HG03108 (cell line): ENCODE data around the gene TMEM266.

Source experiments
- ATAC-seq: cut with Tn5 transposase; IDR thresholded peaks from one replicate; pipeline ENCODE4 v1.9.1; 2021; ENCODE audit warnings: moderate library complexity; ENCODE audit not compliant: unreplicated experiment

TMEM266 gene

GRCh38 chr15:76160426-76161152, 100.8 kb downstream of the TMEM266 start:
- ATAC-seq: no peak

- ATAC-seq: no peak
These were observed 101.6 kb downstream of the TMEM266 start for GRCh38 chr15:76161153-76162035.

DNA sequence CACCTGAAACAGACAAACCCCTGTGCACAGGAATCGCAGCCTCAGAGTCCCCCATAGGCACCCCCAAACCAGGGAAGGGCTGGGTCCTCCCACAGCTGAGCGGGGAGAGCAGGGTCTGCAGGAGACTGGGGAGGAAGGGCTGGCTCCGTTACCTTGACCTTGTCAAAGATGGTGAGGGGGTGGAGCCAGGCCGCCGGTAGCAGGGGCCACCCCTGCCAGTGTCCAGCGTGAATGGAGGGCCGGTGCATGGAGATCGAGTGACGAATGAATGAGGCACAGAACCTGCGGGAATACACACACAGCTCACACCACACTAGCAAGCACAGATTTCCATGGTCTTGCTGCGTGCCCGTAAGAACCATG, 102.2 kb downstream of the TMEM266 start:
- ATAC-seq: no peak

DNA sequence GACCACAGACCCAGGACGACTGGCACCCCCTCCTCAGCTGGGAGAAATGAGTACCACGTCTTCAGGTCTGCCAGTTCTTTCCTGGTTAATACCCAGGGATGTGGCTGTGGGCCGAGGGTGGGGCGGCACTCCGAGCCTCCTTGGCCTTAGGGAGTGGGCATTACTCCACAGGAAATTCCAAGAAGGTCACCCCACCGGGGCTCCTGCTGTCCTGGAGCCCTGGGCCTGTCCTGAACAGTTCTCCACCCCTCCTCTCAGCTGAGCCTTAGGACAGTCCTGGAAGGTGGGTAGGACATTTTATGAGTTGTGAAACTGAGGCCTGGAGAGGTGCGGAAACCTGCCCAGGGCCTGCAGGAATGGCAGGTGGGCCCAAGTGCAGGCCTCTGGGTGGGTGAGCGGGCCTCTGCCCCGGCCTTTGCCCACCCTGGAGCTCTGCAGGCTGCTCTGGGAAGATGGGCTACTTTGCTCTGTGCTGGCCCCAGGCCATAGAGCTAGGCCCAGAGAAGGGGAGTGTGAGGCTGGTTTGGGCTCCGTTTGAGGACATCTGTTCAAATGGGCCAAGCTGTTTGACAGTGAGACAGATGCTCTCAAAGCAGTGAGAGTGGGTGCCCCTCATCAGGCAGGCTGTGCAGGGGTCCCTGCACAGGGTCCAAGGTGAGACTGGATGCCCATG, 103.1 kb downstream of the TMEM266 start:
- ATAC-seq: no peak

DNA sequence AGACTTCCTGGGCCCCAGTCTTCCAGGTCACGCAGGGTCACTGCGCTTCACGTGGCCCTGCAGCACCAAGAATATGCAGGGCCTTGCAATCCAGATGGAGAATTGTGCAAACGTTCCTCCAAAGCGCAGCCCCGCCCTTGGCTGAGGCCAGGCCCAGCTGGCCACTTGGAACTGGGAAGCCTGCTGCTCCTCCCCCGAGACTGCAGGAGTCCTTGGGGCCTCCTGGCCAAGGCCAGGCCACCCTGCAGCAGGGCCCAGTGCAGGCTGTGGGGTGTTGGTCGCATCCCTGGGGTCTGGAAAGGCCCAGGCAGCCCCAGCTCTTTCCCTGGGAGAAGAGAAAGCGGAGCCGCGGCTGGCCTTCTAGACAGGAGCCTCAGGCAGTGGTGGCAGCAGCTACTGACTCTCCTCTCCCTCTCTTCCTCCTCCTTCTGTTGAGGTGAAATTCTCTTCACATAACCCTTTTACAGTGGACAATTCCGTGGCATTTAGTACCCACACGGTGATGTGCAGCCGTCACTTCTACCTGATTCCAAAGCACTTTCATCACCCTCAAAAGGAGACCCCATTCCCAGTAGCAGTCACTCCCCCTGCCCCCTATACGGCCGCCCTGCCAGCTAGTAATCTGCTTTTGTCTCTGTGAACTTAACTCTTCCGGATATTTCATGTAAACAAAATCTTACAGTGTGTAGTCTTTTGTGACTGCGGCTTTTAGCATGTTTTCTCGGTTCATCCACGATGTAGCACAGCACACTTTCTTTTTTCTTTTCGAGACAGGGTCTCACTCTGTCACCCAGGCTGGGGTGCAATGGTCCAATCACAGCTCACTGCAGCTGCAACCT, 103.9 kb downstream of the TMEM266 start:
- no peak for ATAC-seq

GRCh38 chr15:76164602-76165001, 104.8 kb downstream of the TMEM266 start:
- ATAC-seq: no peak

GRCh38 chr15:76165951-76166350, 106.2 kb downstream of the TMEM266 start:
- ATAC-seq: no peak

DNA sequence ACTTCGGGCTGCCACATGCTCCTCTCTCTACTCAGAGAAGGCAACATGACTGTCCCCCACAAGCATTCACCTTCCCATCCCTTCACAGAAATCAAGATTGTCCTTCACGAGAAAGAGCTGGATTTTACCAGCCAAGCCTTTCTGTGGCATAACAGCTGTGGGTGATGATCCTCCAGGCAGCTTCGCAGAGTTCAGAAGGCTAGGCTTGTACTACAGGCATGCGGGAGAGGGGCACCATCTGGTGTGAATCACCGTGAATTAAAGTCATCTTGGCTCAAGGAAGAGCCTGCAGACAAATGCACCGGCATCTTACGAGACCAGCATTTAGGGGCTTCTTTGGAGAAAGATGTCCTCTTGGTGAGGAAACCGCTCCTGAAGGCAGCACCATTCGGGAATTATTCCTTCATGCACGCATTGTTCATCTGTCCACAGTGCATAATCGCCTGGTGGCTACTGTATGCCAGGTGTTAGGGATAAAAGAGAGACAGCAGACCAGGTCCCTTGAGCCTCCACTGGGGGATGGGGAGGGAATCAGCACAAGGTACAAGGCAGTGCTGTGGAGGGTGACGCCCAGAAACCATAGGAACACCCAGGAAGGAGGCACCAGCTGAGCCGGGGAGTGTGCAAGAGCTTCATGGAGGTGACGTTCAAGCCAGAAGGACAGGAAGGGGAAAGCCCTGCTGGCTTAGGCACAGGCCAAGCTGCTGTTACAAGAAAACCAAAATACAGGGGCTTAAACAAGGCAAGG, 108.6 kb downstream of the TMEM266 start:
- ATAC-seq: no peak

DNA sequence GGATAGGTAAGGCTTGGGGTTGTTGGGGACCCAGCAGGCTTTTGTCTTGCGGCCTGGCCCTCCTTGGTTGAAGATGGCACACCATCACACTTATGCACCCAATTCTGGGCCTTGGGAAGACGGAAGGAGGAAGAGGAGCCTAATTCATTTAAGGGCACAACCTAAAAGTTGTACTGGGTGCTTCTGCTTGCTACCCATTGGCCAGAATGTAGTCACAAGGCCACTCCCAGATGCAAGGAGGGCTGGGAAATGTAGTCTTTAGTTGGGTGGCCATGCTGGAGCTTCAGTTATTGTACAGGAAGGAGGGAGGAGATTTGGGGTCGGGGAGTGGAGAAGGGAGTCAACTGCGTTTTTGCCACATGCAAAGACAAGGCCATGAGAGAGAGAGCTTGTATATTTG, 109.2 kb downstream of the TMEM266 start:
- no peak for ATAC-seq

GRCh38 chr15:76169911-76170800, 110.4 kb downstream of the TMEM266 start:
- ATAC-seq: no peak

DNA sequence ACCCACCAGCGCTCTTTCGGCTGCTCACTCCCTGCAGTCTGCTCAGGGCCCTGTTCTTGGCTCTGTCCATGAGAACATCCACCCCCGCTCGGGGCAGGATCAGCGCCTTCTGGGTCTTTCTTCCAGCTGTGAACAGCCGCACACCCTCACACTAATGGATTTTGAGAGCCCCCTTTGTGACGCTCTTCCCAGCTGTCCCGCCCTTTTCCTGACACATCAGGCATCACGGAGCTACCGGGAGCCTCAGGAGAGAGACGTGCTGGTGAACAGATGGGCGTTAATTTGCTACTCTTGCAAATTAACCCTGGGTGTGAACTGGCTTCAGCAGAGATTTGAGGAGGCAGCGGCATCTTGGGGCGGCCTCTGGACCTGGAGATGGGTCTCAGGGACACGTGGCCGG, 113.0 kb downstream of the TMEM266 start:
- ATAC-seq: no peak

DNA sequence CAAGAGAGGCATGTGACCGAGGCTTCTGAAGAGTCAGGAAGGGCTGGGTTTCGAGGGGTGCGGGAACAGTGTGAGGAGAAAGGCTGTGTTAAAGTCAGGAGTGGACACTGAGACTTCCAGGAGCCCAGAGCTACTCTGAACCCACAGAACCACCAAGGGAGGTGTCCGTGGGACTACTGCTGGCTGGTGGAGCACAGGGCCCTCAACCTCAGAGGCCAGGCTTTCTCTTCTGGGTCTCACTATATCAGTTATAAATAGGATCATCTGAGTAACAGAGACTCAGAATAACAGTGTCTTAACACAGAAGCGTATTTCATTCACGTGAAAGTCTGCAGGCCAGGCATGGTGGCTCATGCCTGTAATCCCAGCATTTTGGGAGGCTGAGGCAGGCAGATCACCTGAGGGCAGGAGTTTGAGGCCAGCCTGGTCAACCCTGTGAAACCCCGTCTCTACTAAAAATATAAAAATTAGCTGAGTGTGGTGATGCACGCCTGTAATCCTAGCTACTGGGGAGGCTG, 113.6 kb downstream of the TMEM266 start:
- no peak for ATAC-seq

- ATAC-seq: no peak
These were observed 114.9 kb downstream of the TMEM266 start for GRCh38 chr15:76174654-76175053.

GRCh38 chr15:76175442-76175841, 115.7 kb downstream of the TMEM266 start:
- ATAC-seq: no peak

DNA sequence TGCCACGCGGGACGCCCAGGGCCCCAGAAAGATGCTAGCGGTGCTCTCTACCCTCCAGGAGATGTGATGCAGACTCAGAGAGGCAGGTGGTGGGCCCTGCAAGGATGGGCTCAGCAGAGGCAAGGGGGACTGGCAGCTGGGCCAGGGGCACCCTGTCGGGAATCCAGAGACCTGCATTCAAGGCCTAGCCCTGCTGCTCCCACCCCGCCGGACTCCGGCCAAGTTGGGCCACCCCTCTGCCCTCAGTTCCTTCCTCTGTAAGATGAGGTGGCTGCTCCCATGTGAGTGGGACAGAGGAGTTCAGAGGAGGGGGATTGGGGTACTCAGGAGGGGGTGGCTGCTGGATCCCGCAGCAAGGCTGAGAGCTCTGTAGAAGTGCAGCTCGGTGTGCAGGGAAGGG, 116.3 kb downstream of the TMEM266 start:
- no peak for ATAC-seq

GRCh38 chr15:76176487-76177085, 116.8 kb downstream of the TMEM266 start:
- no peak for ATAC-seq

- ATAC-seq: no peak
These were observed 117.8 kb downstream of the TMEM266 start for GRCh38 chr15:76177491-76178040.

DNA sequence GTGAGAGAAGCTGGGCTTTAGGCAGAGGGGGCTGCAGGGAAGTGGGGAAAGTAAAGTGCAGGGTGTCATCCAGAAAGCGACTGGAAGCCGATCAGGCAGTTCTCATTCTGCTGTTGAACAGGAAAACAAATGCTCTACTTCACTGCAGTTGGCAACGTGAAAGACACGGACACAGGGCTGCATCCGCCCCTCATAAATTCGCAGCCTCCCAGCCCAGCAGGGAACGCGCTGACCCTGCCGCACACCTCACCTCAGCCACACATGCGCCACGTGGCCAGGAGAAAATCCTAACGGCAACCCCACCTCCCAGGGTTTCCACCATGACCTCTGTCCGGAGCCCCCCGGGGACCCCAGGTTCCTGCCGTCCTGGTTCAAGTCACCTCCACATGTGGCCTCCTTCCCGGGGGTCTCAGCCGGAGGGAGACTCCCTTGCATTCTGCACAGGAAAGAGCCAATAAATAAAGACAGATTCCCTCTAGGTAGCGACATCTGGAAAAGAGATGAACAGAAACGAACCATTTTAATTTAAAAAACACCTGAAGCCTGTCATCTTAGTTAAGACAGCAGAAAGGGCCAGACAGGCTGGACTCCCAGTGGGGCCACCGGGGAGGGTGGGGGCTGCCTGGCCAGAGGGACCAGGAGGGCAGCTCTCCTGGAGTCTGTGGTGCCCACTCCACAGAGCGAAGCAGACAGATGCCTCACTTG, 118.7 kb downstream of the TMEM266 start:
- ATAC-seq: no peak
